Fibroblast of skin of back (primary cell): ENCODE measurements around the gene ERAP2.

Source experiments
- DNase-seq: peaks from one replicate; pipeline ENCODE4 v3.0.0-alpha.2; 2013

The ERAP2 gene

DNA sequence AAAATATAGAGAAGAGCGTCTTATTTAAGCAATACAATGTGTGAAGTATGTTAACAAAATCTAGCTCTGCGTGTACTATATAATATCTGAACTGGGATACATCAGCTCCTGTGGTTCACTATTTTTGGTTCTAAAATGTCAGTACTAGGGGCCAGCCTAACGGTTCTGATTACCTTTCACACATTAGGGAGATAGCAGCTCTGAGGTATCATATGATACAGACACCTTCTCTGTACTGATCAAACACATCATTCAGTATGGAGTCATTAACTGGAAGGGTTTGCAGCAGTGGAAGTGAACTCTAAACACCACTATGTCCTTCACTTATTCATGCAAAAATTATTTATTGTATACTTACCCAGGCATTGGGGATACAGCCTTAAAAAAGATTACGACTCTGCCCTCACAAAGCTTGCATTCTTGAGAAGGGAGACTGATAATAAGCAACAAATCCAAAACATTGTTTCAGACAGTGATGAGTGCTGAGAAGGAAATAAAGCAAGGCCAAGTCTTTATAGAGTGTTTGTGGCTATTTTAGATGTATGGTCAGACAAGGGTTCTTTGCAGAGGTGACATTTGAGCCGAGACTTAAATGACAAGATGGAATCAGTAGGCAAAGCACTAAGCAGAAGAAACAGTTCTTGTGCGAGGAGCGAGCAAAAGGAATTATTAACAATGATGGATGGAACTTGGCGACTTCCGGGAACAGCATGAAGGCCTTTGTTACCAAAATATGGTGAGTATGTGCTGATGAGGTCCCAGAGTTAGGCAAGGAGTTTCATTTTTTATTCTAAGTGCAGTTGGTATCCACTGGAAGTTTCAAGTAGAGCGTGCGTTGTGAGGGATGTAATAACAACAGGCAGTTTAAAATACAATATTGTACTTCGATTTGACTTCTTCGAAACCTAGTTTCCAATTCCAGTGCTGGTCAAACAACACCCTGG is 57.7 kb downstream of the ERAP2 start:
- DNase-seq, result peak; percentile 51

DNA sequence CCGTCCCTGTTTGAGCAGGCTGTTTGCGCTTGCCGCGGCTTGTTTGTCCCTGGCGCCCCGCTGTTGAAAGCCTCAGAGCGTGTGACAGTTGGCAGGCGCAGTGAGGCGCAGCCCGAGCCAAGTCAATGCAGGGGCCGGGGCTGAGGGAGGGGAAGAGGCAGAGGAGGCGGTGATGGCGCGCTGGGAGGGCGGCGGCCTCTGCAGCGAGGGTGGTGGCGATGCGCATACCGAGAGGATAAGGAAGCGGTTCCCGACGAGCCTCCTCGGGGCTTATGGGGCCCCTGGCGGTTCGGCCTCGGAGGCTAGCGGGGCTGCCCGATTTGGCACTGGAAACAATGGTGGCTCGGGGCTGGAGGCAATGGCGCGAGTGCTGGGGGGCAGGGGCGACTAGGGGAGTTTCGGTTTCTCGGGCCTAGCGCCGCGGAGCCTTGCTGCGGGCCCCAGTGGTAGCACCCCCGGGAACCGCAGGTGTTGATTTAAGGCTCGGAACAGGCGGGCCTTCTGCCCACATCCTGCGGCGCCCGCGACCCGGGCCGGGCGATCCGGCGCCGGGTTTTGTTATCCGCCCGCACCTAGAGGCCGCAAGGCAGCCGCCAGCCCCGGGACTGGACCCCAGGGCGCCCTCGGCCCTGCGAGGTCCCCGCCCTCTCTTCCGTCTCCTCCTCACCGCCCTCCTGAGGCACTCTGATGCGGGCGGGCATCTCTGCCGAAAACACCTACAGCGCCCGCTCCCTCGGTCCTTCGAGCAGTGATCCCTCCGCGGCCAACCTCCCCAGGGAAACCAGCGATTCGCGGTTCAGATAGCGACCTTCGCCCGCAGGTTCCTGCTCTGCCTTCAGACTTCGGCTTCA is 58.6 kb downstream of the ERAP2 start:
- peak; percentile 94 for DNase-seq

DNA sequence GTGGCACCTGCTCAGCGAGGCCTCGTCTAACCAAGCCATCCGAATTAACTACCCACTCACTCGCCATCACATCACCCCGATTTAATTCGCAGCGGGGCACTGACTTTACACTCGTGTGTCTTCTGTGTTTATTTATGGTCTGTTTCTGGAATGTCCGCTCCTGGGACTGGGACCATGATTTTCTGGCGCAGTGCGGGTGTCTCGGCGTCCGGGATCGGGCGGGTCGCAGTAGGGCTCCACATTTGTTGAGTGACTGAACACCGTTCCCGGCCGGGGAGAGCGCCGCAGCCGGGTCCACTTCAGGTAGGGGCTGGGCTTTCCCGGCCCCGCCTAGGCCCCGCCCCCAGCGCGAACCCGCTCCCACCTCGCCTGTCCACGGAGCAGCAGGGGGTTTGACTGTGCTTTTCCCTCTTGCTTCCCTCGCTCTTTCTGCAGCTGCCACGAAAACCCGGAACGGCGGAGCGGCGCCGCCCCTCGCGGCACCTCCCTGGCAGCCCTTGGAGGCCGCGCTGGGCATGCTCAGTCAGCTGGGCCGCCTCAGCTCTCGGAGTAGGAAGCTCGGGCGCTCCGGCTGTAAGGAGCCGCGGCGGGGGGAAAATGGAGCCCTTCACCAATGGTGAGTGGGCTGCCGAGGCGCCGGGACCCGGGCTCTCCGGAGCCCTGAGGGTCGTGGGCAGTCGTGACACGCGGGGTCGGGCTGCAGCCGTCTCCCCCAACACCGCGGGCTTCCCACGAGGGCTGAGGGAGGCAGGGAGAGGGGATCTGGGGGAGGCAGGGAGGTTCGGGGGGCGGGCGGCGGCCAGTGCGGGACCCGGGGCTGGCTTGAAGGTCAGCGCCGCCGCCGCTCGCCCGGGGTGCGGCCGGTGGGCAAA is 59.5 kb downstream of the ERAP2 start, which contains the start of gene LNPEP:
Gene LNPEP, plus strand, starts transcription at position 522 of the 872 bp plus-strand sequence. Its CDS starts 76 bp downstream, at position 598.
- DNase-seq, result peak; percentile 97

DNA sequence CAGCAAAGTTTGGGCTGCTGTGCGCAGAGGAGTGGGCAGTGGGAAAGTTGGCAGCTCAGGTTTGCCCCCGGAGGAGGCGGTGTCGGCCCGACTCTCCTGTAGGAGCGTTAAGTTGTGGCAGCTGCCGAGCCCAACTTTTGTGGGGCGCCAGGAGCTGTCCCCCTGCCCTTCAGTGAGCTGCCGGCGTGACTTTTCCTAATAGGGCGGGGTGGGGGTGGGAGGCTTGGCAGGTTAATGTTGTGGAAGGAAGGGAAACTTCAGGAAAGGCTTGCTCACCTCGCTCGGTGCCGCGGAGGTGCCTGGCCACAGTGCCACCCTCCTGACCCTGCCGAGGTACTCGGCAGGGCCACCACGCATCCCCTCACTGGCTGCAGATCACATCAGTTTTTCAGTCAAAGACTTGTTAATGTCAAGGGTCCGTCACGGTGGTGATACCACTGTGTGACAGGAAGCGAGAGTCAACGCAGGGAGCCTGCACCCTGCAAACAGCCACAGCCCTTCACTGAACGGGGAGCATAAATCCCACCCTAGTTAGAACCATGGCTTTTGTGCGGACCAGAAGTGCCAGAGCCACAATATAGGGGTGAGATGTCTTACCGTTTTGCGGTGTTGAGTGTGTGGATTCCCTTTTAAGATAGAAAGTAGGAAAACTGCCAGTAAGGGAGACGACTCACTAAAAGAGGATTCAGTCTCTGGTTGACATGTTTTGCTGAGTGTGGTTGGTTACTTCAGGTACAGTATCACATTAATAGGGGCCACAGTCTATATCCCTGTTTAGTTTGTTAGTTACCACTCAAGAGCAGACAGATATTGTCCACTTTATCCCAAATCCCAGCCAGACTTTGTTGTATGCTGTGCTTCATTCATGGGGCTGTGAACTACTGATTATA is 60.4 kb downstream of the ERAP2 start:
- peak; percentile 31 for DNase-seq

DNA sequence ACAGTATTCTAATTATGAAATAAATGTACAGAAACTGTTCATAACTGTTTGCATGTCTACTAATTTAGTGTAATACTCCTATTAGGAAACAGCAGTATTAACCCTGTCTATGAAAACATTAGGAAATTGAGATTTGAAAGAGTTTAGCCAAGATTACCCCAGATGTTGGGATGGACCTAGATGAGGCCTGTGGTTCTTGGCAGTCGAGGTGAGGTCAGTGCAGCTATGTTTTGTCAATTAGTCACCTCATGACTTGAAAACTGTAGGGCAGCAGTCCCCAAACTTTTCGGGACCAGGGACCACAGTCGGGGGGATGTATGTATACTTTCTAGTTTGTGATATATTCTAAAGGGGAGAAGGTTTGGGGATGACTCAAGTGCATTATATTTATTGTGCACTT is 64.3 kb downstream of the ERAP2 start:
- peak; percentile 37 for DNase-seq

DNA sequence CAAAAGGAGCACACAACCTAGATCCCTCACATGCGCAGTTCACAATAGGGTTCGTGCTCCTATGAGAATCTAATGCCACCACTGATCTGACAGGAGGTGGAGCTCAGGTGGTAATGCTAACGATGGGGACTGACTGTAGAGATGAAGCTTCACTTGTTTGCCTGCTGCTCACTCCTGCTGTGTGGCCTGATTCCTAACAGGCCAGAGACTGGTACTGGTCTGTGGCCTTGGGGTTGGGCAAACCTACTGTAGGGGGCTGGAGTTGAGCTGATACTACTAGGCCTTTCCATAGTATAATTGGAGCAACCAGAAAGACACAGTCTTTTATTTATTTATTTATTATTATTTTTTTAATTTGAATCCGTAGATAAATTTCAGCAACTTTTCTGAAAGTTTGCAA is 64.8 kb downstream of the ERAP2 start:
- no peak for DNase-seq

DNA sequence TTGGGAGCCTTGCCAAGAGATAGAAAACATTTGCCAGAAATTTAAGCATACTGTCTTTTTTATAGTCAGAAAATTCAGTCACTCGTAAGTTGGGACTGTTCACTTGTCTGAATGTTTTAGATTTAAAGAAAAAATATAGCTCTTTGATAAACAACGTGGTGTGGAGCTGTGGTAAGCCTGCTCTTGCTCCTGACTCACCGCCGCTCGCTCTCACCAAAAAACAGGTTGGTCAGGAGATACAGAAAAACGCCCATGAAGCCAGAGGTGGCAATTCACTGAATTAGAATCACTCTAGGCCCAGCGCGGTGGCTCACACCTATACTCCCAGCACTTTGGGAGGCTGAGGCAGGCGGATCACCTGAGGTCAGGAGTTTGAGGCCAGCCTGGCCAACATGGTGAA is 65.8 kb downstream of the ERAP2 start:
- no peak for DNase-seq

DNA sequence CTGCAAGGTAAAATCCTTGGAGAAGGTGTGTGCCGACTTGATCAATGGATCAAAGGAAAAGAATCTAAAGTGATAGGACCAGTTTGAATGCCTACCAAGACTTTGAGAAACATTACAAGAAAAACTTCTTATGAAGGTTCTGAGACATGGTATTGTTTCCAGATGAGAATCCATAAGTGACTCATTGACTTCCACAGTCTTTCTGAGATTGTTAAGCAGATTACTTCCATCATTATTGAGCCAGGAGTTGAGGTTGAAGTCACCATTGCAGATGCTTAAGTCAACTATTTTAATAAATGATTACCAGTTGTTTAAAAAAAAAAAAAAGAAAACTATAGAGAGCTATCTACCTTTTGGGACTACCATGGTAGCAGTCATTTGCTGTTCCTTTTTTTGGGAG is 66.6 kb downstream of the ERAP2 start:
- peak; percentile 26 for DNase-seq

DNA sequence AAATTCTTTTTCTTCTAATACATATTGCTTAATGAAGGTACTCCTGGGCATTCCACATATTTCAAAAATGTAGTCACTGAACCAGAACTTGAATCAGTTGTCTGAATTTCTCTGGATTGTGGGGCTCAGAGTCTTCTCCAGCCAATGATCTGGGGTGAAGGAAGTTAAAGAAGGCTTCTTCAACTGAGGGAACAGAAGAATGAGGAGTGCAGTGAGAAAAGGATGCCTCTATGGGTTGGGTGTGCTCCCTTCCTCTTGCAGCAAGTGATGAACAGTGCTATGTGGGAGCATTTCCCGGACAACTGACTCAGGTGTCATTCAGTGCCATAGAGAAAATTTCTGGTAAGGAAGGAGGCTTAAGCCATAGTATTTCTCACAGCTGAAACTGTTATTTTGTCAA is 67.5 kb downstream of the ERAP2 start:
- no peak for DNase-seq

DNA sequence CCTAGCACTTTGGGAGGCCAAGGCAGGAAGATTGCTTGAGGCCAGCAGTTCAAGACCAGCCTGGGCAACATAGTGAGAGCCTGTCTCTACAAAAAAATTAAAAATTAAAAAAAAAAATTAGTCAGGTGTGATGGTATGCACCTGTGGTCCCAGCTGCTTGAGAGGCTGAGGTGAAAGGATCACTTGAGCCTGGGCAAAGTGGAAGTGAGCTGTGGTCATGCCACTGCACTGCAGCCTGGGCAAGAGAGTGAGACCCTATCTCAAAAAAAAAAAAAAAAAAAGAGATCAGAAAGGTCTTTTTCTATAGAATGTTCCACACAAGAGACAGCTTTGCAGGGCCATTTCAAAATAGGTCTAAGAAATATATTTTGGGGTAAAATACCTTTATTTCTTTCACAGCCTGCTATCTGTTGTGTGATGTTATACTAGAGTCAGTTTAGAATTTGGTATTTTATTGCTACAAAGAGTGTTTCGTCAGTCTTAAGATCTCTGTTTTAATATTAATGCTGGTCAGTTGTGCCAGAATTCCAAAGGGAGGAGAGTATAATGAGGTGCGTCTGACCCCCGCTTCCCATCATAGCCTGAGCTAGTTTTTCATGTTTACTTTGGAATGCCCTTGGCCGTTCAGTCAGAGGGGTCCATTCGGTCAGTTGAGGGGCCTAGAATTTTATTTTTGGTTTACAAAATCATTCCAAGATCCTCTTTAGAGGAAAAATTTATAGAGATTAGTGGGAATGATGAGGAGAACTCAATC is 69.0 kb downstream of the ERAP2 start:
- DNase-seq, result no peak

DNA sequence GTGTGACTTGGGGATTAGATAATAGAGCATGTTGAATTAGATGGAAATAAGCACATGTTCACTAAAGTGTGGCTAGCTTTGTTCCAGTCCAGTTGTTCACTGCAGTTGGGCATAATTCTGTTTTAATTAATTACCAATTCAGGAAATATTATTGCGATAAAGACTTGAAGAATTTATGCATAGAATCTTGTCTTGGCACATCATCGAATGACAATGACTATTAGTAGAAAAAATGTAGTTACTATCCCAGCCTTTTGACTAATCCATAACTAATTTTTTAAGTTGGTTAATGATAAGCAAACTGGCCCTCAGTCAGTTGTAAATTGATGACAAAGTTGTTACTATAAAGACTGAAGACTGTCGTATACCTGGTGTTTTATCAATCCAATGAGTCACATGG is 70.1 kb downstream of the ERAP2 start:
- no peak for DNase-seq

DNA sequence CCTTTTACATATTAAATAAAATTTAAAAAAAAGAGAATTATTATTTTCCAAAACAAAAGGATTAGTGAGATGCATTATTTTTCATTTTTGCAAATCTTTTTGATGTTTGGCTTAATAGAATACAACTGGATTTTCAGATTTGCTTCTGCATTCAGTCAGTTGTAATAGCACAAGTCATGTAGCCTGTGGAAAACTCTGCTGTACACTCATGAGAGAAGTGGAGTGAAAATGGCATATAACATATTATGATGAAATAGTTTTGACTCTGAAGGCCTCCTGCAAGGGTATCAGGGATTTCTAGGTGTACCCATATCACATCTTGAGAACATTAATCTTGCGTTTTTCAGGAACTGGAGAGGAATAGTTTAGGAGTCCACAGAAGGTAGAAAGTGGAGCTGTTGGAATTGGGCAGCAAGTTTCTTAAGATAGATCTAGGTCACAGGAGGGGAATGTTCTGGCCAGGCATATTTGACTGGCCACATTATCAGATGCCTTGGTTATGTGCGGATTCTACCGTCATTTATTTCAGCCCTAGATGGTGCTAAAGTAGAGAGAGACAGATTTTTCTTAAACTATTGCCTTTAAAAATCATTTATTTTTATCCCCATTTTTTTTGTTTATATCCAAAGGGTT is 75.9 kb downstream of the ERAP2 start:
- no peak for DNase-seq

DNA sequence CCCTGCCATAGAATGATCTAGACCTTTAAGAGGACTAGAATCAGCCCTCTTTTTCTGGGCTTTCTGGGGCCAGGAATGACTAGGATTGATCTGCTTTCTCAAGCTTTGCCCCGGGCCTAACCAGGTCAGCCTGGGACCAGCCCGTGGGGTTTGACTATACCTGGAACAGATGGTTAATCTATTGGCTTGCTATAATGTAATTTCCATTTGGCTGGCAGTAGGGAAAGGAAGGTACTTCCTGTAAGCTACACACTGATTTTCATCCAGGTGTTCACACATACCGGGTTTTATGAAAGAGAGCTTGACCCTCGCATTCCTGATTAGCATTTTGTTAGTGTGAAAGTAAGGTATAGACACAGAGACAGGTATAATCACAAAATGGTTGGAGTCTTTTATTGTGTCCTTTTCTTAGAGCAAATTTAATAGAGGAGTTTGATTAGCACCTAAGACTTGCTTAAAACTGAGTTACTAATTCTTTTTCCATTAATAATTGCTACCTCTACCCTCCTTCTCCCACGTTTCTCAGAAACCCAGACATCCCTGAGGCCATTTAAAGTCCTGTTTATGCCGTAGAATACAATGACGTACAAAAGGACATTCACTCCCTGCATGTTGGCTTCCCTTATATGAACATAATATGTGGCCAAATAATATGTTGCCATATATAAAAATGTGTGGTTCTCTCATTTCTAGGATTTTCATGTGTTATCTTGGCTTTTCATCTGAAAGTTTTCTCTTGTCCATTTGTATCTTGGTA is 76.9 kb downstream of the ERAP2 start:
- DNase-seq, result no peak

DNA sequence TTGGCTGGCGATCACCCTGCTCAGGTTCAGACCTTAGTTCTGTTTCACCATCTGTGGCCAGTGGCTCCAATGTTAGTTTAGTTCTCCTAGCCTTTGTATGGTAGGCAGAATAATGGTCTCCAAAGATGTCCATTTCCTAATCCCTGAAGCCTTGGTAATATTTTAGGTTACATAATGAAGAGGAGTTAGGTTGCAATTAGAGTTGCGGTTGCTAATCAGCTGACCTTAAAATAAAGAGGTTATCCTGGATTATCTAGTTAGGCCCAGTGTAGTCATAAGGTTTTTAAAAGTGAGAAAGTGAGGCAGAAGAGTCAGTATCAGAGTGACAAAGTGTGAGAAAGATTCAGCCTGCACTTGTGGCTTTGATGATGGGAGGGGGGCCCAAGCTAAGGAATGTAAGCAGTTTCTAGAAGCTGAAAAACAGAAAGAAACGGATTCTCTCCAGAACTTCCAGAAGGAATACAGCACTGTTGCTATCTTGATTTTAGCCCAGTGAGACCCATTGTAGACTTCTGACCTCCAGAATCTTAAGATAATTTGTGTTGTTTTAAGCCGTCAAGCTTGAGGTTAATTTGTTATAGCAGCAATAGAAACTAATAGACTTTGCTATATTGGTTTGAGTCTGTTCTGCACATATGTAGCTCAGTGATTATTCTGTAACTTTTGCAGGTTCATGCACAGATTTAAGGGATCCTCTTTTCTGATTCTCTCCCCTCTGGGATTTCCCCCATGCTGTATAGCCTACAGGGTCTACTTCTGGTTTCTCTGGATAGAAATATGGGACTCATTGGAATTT is 81.2 kb downstream of the ERAP2 start:
- no peak for DNase-seq

DNA sequence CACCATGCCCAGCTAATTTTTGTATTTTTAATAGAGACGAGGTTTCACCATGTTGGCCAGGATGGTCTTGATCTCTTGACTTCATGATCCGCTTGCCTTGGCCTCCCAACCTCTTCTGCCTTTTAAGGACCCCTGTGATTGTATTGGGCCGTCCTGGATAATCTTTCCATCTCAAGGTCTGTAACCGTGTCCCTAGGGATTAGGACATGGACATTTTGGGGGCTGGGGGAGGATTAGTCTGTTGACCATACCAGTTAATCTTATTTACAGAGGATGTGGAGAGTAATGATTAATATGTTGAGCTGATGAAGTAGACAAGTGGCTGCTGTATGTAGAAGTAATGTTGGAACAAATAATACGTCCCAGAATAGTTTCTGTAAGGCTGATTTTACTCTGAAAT is 82.7 kb downstream of the ERAP2 start:
- no peak for DNase-seq

DNA sequence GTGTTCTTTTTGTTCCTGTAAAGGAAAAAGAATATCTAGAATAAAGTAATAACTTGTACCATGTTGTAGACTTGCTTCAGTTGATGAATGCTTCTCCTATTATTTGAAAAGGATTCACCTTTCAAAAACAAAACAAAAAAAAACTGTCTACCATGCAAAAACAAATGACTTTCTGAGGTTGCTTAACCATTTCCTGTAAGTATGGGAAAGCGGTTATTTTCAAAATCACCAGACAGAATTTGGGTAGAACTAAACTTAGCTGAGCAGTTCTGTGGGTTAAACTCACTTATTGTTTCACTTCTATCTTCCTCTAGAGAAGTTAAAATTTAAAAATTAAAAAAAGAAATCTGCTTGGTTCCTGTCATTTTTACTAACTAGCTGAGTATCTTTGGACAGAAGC is 84.8 kb downstream of the ERAP2 start:
- DNase-seq, result no peak

DNA sequence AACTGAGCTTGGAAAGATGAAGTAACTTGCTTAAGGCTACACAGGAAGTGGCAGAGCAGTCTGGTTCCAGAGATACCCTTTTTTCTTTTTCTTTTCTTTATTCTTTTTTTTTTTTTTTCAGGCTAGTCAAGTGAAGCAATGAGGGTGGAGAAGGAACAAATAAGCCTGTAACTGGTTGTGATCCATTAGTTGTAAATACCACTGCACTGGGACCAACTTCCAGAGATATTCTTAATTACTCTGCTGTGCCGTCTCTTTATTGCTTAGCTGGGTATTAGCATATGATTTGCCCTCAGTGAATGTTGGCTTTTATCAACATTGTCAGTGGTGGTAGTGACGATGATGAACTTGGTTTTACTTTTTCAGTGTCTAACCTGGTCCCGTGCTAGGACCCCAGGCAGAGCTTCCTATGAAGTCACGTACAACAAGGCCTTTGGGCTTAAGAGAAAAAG is 86.3 kb downstream of the ERAP2 start:
- DNase-seq, result no peak

DNA sequence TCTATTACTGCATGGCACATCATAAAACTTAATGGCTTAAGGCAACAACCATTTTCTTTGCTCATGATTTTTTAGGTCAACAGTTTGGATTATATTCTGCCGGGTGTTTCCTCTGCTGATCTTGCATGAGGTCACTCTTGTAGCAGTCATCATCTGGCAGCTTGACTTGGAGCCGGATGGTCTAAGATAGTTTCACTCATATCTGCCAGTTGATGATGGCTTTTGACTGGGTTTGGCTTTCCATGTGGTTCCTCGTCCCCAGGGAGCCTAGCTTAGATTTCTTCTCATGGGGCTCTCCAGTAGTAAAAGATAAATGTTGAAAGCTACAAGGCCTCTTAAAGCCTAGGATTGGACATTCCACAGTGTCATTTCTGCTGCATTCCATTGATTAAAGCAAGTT is 87.0 kb downstream of the ERAP2 start:
- DNase-seq, result peak; percentile 88
